Stimulated activated CD4-positive, alpha-beta T cell treated with anti-CD3 and anti-CD28 coated beads, Interleukin-2, amount 100 ng/mL, for 4 hours (primary cell): Measurements from ENCODE around the gene RNF222.

ENCODE experiments used
- DNase-seq: peaks from one replicate; pipeline ENCODE4 v3.0.0-alpha.2; 2020; ENCODE audit warnings: low read depth

Gene RNF222

DNA sequence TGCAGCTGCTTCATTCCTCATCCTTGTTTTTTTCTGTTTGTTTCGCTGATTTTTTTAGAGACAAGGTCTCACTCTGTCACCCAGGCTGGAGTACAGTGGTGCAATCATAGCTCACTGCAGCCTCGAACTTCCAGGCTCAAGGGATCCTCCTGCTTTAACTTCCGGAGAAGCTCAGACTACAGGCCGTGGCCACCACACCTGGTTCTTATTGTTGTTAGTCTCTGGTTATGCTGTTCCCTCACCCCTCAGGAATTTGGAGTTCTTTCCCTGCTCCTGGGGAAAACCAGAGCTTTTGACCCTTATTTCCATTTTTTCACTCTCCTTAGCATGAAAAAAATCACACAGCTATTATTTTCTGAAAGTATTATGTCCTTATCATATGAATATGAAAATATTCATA lies 56.2 kb downstream of the RNF222 start:
- no peak for DNase-seq
